WTC11 (cell line): Measurements from ENCODE around the gene TTLL5. TPM values are rescaled to one million over a fixed set of nuclear protein-coding genes. Genes with fewer than 3 reads are reported as not detected.
A peak's percentile ranks its signal among the peaks of the same experiment; 100 is the strongest.

Experiments used
- ATAC-seq: fragments of 200-7000 bp; cut with Tn5 transposase; 2 replicates; pipeline ENCODE4 v1.10.0; 2021; ENCODE audit warnings: mild to moderate bottlenecking, moderate library complexity
- CTCF ChIA-PET: fragments of 300-600 bp; sonication (Branson Sonifier 250); formaldehyde crosslinking; loops from one replicate; lab custom pipeline; 2021; ENCODE audit warnings: antibody characterized with exemption; lab: Charles Lee
- POLR2A ChIA-PET: fragments of 350-600 bp; sonication (Branson Sonifier 250); formaldehyde crosslinking; loops from one replicate; lab custom pipeline; 2021; ENCODE audit warnings: antibody characterized with exemption; lab: Charles Lee
- DNase-seq: peaks from one replicate; pipeline ENCODE4 v3.0.0; 2021; ENCODE audit warnings: low spot score
- H3K27ac Mint-ChIP-seq: 2 replicates; pipeline ENCODE4 v1.8.0; 2021; ENCODE audit warnings: mixed read lengths
- H3K27me3 Mint-ChIP-seq: 2 replicates; pipeline ENCODE4 v1.8.0; 2021; ENCODE audit warnings: low read depth, mild to moderate bottlenecking, moderate library complexity, mixed read lengths
- H3K36me3 Mint-ChIP-seq: 2 replicates; pipeline ENCODE4 v1.8.0; 2021; ENCODE audit warnings: mixed read lengths
- H3K4me1 Mint-ChIP-seq: 2 replicates; pipeline ENCODE4 v1.8.0; 2022; ENCODE audit warnings: mixed read lengths
- H3K4me3 Mint-ChIP-seq: 2 replicates; pipeline ENCODE4 v1.8.0; 2021; ENCODE audit warnings: mild to moderate bottlenecking, moderate library complexity, mixed read lengths
- H3K9me3 Mint-ChIP-seq: 2 replicates; pipeline ENCODE4 v1.8.0; 2021; ENCODE audit warnings: mixed read lengths
- FOXK1 ChIP-seq: sonication (generic); formaldehyde crosslinking; IDR thresholded peaks from 2 replicates; pipeline ENCODE4 v1.8.0; 2022; ENCODE audit warnings: mild to moderate bottlenecking, moderate library complexity, missing genetic modification reagents
- GABPB1 ChIP-seq: sonication (generic); formaldehyde crosslinking; IDR thresholded peaks from 2 replicates; pipeline ENCODE4 v1.8.1; 2023; ENCODE audit warnings: mild to moderate bottlenecking, missing genetic modification reagents
- NFYB ChIP-seq: sonication (generic); formaldehyde crosslinking; conservative IDR thresholded peaks from 2 replicates; pipeline ENCODE4 v1.8.0; 2022; ENCODE audit warnings: low read depth, missing genetic modification reagents
- OVOL2 ChIP-seq: fragments of 250-450 bp; sonication (Bioruptor Pico); IDR thresholded peaks from 2 replicates; pipeline ENCODE4 v1.9.0; 2021; ENCODE audit warnings: mild to moderate bottlenecking, borderline replicate concordance
- RORB ChIP-seq: fragments of 250-450 bp; sonication (Bioruptor Pico); IDR thresholded peaks from 2 replicates; pipeline ENCODE4 v1.9.0; 2021; ENCODE audit warnings: mild to moderate bottlenecking
- TCF7 ChIP-seq: sonication (generic); formaldehyde crosslinking; IDR thresholded peaks from 2 replicates; pipeline ENCODE4 v1.8.0; 2022; ENCODE audit warnings: mild to moderate bottlenecking, low read depth, missing genetic modification reagents, moderate library complexity
- TEAD1 ChIP-seq: sonication (generic); formaldehyde crosslinking; IDR thresholded peaks from 2 replicates; pipeline ENCODE4 v1.8.0; 2022; ENCODE audit warnings: mild to moderate bottlenecking, missing genetic modification reagents
- TP53 ChIP-seq: sonication (generic); formaldehyde crosslinking; IDR thresholded peaks from 2 replicates; pipeline ENCODE4 v1.8.1; 2023; ENCODE audit warnings: mild to moderate bottlenecking, missing genetic modification reagents
- ZBTB21 ChIP-seq: sonication (generic); formaldehyde crosslinking; IDR thresholded peaks from 2 replicates; pipeline ENCODE4 v1.8.1; 2023; ENCODE audit warnings: mild to moderate bottlenecking, missing genetic modification reagents, borderline replicate concordance
- ZNF416 ChIP-seq: fragments of 250-450 bp; sonication (Bioruptor Pico); IDR thresholded peaks from 2 replicates; pipeline ENCODE4 v1.9.0; 2021; ENCODE audit warnings: mild to moderate bottlenecking, inconsistent platforms
- total RNA-seq: library from RNA; stranded (reverse); gene quantifications from 3 replicates; pipeline ENCODE4 v1.2.3, GENCODE V29; 2021
- TF ChIP-seq, protein P1 (sequence below): sonication (generic); formaldehyde crosslinking; IDR thresholded peaks from 2 replicates; pipeline ENCODE4 v1.8.1; 2022; ENCODE audit warnings: low read depth, mild to moderate bottlenecking, moderate library complexity, missing genetic modification reagents, borderline replicate concordance
- TF ChIP-seq, protein P2 (sequence below): sonication (generic); formaldehyde crosslinking; conservative IDR thresholded peaks from 2 replicates; pipeline ENCODE4 v1.8.1; 2022; ENCODE audit warnings: mild to moderate bottlenecking, missing genetic modification reagents
- TF ChIP-seq, protein P3 (sequence below): sonication (generic); formaldehyde crosslinking; IDR thresholded peaks from 2 replicates; pipeline ENCODE4 v1.8.0; 2022; ENCODE audit warnings: mild to moderate bottlenecking, missing genetic modification reagents
- TF ChIP-seq, protein P4 (sequence below): fragments of 250-450 bp; sonication (Bioruptor Pico); IDR thresholded peaks from 2 replicates; pipeline ENCODE4 v1.9.0; 2021; ENCODE audit warnings: mild to moderate bottlenecking
- TF ChIP-seq, protein P5 (sequence below): sonication (generic); formaldehyde crosslinking; IDR thresholded peaks from 2 replicates; pipeline ENCODE4 v1.8.0; 2022; ENCODE audit warnings: mild to moderate bottlenecking, missing genetic modification reagents
- TF ChIP-seq, protein P6 (sequence below): fragments of 200-600 bp; IDR thresholded peaks from 2 replicates; pipeline ENCODE4 v1.8.0; 2022; ENCODE audit warnings: antibody characterized with exemption
- TF ChIP-seq, protein P7 (sequence below): sonication (generic); formaldehyde crosslinking; IDR thresholded peaks from 2 replicates; pipeline ENCODE4 v1.8.1; 2023; ENCODE audit warnings: mild to moderate bottlenecking, missing genetic modification reagents, borderline replicate concordance

TTLL5 gene
- total RNA-seq, 1 experiment from 2014 or later = 39.6 TPM

DNA sequence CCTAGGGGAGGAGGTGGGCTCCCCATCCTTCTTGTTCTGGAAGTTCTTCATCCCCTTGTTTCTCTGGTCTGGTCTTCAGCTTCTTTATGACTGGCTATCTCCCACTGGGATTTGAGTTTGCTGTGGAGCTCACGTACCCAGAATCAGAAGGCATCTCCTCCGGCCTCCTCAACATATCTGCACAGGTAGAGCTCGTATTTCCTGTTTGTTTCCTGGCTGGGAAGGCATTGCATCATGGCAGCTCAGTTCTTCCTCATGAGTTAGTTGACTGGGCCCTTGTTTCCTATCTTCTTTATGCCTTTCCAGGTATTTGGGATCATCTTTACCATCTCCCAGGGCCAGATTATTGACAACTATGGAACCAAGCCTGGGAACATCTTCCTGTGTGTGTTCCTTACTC is 20.2 kb upstream of the TTLL5 start:
- TF ChIP-seq, protein P1, sequence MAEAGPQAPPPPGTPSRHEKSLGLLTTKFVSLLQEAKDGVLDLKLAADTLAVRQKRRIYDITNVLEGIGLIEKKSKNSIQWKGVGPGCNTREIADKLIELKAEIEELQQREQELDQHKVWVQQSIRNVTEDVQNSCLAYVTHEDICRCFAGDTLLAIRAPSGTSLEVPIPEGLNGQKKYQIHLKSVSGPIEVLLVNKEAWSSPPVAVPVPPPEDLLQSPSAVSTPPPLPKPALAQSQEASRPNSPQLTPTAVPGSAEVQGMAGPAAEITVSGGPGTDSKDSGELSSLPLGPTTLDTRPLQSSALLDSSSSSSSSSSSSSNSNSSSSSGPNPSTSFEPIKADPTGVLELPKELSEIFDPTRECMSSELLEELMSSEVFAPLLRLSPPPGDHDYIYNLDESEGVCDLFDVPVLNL (CRISPR knock-in tag) = no peak
- no peak for TF ChIP-seq RORB (CRISPR knock-in tag)
- TF ChIP-seq, protein P2, sequence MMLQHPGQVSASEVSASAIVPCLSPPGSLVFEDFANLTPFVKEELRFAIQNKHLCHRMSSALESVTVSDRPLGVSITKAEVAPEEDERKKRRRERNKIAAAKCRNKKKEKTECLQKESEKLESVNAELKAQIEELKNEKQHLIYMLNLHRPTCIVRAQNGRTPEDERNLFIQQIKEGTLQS (CRISPR knock-in tag) = no peak
- TF ChIP-seq, protein P3, sequence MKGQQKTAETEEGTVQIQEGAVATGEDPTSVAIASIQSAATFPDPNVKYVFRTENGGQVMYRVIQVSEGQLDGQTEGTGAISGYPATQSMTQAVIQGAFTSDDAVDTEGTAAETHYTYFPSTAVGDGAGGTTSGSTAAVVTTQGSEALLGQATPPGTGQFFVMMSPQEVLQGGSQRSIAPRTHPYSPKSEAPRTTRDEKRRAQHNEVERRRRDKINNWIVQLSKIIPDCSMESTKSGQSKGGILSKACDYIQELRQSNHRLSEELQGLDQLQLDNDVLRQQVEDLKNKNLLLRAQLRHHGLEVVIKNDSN = no peak
- TF ChIP-seq, protein P4, sequence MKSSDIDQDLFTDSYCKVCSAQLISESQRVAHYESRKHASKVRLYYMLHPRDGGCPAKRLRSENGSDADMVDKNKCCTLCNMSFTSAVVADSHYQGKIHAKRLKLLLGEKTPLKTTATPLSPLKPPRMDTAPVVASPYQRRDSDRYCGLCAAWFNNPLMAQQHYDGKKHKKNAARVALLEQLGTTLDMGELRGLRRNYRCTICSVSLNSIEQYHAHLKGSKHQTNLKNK (CRISPR knock-in tag) = no peak
- no peak for TF ChIP-seq GABPB1
- no peak for TF ChIP-seq TEAD1 (CRISPR knock-in tag)
- TF ChIP-seq ZBTB21 = no peak
- TF ChIP-seq TP53 (CRISPR knock-in tag) = no peak
- TF ChIP-seq, protein P5, sequence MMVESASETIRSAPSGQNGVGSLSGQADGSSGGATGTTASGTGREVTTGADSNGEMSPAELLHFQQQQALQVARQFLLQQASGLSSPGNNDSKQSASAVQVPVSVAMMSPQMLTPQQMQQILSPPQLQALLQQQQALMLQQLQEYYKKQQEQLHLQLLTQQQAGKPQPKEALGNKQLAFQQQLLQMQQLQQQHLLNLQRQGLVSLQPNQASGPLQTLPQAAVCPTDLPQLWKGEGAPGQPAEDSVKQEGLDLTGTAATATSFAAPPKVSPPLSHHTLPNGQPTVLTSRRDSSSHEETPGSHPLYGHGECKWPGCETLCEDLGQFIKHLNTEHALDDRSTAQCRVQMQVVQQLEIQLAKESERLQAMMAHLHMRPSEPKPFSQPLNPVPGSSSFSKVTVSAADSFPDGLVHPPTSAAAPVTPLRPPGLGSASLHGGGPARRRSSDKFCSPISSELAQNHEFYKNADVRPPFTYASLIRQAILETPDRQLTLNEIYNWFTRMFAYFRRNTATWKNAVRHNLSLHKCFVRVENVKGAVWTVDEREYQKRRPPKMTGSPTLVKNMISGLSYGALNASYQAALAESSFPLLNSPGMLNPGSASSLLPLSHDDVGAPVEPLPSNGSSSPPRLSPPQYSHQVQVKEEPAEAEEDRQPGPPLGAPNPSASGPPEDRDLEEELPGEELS (CRISPR knock-in tag) = no peak
- TF ChIP-seq OVOL2 = no peak
- Mint-ChIP-seq H3K4me1 (peaks cover 12% of the 10 kb centered on the region), H3K4me3 (no peak overlapping the region), H3K27ac (no peak overlapping the region), H3K9me3 (no peaks in the 10 kb centered on the region), H3K27me3 (no peaks in the 10 kb centered on the region), H3K36me3 (0 out of 2 replicates have a peak, but pooled peaks cover 2% of the 10 kb centered on the region)
- CTCF ChIA-PET = interaction anchor here (0.7 to 2.3 kb wide), 2 partner anchors 63 to 230 kb away, joined by 3 to 12 read pairs; partner anchors contain the start of gene FLVCR2
- no peak for DNase-seq
- ATAC-seq = no peak
- POLR2A ChIA-PET = no interaction called here

DNA sequence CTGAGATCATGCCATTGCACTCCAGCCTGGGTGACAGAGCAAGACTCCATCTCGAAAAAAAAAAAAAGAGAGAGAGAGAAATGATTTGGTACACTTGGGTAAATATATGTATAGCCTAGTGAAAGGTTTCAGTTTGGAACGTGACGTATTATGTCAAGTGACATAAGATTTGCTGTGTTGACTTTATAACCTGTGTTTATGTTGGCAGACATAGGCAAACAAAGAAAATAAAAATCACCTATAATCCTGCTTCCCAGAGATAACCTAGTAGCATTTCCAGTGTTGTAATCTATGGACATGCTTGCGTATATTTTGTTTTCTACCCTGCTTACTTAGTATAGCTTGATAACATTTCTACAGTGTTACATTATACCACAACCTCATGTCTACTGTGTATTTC is 17.1 kb upstream of the TTLL5 start:
- no peak overlapping the region for H3K4me3 Mint-ChIP-seq
- H3K9me3 Mint-ChIP-seq = no peaks in the 10 kb centered on the region
- H3K4me1 Mint-ChIP-seq = no peaks in the 10 kb centered on the region
- TF ChIP-seq, protein P1 (CRISPR knock-in tag) = no peak
- TF ChIP-seq, protein P6, sequence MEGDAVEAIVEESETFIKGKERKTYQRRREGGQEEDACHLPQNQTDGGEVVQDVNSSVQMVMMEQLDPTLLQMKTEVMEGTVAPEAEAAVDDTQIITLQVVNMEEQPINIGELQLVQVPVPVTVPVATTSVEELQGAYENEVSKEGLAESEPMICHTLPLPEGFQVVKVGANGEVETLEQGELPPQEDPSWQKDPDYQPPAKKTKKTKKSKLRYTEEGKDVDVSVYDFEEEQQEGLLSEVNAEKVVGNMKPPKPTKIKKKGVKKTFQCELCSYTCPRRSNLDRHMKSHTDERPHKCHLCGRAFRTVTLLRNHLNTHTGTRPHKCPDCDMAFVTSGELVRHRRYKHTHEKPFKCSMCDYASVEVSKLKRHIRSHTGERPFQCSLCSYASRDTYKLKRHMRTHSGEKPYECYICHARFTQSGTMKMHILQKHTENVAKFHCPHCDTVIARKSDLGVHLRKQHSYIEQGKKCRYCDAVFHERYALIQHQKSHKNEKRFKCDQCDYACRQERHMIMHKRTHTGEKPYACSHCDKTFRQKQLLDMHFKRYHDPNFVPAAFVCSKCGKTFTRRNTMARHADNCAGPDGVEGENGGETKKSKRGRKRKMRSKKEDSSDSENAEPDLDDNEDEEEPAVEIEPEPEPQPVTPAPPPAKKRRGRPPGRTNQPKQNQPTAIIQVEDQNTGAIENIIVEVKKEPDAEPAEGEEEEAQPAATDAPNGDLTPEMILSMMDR = no peak
- no peak for TF ChIP-seq ZNF416 (CRISPR knock-in tag)
- TF ChIP-seq, protein P7, sequence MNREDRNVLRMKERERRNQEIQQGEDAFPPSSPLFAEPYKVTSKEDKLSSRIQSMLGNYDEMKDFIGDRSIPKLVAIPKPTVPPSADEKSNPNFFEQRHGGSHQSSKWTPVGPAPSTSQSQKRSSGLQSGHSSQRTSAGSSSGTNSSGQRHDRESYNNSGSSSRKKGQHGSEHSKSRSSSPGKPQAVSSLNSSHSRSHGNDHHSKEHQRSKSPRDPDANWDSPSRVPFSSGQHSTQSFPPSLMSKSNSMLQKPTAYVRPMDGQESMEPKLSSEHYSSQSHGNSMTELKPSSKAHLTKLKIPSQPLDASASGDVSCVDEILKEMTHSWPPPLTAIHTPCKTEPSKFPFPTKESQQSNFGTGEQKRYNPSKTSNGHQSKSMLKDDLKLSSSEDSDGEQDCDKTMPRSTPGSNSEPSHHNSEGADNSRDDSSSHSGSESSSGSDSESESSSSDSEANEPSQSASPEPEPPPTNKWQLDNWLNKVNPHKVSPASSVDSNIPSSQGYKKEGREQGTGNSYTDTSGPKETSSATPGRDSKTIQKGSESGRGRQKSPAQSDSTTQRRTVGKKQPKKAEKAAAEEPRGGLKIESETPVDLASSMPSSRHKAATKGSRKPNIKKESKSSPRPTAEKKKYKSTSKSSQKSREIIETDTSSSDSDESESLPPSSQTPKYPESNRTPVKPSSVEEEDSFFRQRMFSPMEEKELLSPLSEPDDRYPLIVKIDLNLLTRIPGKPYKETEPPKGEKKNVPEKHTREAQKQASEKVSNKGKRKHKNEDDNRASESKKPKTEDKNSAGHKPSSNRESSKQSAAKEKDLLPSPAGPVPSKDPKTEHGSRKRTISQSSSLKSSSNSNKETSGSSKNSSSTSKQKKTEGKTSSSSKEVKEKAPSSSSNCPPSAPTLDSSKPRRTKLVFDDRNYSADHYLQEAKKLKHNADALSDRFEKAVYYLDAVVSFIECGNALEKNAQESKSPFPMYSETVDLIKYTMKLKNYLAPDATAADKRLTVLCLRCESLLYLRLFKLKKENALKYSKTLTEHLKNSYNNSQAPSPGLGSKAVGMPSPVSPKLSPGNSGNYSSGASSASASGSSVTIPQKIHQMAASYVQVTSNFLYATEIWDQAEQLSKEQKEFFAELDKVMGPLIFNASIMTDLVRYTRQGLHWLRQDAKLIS = no peak
- TF ChIP-seq GABPB1 = peak; percentile 85
- TF ChIP-seq NFYB (CRISPR knock-in tag) = no peak
- TF ChIP-seq TCF7 = no peak
- TF ChIP-seq FOXK1 (CRISPR knock-in tag) = no peak
- CTCF ChIA-PET = interaction anchor here (0.6 to 2.3 kb wide), 2 partner anchors 10 to 17 kb away, joined by 4 to 9 read pairs; partner anchors contain the start of gene TTLL5
- POLR2A ChIA-PET = no interaction called here
- no peaks in the 10 kb centered on the region for H3K27me3 Mint-ChIP-seq
- no peak overlapping the region for H3K27ac Mint-ChIP-seq
- no peak for DNase-seq
- peaks cover 3% of the 10 kb centered on the region for H3K36me3 Mint-ChIP-seq
- ATAC-seq = no peak
